ENCODE results near the gene CDC42EP2.

DNA sequence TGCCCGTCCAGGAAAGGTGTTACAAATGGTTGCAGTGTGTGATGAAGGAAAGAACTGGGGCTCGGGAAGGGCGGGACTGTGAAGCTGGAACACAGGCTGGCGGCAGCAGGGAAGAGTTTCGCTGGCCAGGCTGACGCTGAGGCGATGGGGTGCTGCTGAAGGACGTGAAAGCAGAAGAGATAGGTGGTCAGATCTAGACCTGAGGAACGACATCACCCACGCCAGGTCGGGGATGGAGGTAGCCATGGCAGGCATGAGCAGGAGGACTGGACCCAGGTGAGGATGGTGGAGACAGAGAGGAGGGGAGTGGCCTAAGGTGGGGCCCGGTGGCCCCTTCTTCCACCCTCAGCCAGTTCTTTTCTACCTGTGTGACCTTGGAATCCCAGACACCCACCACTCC lies 9.1 kb downstream of the CDC42EP2 start:
- no peak for TF ChIP-seq EP300 (IDR thresholded peaks at IDR 0.05)
- TF ChIP-seq POLR2A (IDR thresholded peaks at IDR 0.05): no peak
- TF ChIP-seq, protein P1, sequence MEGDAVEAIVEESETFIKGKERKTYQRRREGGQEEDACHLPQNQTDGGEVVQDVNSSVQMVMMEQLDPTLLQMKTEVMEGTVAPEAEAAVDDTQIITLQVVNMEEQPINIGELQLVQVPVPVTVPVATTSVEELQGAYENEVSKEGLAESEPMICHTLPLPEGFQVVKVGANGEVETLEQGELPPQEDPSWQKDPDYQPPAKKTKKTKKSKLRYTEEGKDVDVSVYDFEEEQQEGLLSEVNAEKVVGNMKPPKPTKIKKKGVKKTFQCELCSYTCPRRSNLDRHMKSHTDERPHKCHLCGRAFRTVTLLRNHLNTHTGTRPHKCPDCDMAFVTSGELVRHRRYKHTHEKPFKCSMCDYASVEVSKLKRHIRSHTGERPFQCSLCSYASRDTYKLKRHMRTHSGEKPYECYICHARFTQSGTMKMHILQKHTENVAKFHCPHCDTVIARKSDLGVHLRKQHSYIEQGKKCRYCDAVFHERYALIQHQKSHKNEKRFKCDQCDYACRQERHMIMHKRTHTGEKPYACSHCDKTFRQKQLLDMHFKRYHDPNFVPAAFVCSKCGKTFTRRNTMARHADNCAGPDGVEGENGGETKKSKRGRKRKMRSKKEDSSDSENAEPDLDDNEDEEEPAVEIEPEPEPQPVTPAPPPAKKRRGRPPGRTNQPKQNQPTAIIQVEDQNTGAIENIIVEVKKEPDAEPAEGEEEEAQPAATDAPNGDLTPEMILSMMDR (IDR thresholded peaks at IDR 0.05): no peak
- TF ChIP-seq POLR2AphosphoS5 (IDR thresholded peaks at IDR 0.05): peak in 1 of 2 donors; percentile 8
